ENCODE measurements around the gene DMBT1.

DMBT1 gene

DNA sequence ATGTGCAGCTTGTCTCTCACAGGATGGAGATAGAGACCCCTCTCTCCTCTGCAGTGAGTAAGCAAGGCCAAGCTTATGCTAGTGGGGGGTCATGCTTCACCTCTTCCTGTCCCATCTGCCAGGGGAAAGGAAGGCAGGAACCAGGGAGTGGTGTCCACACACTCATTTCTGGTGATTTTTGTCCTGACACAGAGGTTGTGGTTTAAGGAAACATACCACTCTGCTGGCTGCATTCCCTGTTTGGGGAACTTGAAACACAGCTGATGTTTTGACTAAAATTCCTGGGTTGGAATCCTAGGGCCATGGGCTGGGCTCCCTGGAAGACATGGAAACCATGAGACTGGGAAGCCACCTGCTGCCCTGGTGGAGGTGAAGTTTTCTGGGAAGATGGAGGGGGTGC, 117.7 kb downstream of the DMBT1 start:
- no peak for DNase-seq

GRCh38 chr10:122682522-122682921, 122.0 kb downstream of the DMBT1 start:
- no peak for DNase-seq

DNA sequence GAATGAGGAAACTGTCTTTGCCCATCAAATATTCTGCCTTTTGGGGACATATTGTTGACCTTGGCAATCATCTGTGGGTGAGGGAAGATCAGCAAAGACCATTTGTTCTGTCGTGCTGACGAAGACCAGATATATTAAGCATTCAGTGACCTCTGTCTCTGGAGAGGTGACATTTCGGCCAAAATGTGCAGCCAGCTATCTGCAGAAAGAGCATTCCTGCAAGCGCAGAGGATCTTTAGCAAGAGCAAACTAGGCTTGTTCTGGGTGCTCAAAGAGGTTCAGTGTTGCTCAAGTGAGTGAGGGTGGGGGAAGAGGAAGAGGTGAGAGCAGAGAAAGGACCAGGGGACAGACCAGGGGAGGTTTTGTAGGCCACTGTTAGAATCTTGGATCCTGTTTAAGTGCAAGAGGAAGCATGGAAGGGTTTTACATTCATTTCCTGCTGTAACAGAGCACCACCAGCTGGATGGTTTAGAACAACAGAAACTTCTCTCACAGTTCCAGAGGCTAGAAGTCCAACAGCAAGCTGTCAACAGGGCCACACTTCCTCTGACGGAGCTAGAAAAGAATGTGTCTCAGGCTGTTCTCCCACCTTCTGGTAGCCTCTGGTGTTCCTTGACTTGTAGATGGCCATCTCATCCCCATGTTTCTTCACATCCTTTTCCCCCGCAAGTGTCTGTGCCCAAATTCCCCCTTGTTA, 127.9 kb downstream of the DMBT1 start:
- DNase-seq = peak; percentile 33

DNA sequence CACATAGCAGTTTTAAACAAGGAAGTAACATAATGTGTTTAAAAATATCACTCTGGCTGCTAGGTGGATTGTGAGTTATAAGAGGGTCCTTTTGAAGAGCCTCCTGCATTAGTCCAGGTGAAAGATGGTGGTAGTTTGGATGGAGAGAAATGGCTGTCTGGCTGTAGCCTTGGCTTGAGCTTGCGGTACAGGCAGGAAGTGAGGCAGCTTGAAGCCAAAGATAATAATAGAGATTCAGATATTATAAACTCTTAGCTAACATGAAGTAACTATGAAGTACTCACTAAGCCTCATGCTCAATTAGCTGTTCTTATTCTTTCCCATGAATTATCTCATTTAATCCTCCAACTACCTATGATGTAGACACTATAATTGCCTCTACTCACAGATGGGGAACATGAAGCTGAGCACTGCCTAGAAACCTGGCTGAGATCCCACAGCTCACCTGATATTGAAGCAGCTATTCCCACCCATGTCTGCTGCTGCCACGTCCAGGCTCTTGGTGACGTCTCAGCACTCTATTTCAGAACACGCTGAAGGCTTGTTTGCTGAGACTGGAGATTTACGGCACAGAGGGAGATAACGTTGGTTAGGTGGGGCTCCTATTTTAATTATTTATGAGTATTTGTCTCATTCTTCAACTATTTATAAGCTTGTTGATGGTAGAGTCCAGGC, 128.7 kb downstream of the DMBT1 start:
- DNase-seq = no peak

DNA sequence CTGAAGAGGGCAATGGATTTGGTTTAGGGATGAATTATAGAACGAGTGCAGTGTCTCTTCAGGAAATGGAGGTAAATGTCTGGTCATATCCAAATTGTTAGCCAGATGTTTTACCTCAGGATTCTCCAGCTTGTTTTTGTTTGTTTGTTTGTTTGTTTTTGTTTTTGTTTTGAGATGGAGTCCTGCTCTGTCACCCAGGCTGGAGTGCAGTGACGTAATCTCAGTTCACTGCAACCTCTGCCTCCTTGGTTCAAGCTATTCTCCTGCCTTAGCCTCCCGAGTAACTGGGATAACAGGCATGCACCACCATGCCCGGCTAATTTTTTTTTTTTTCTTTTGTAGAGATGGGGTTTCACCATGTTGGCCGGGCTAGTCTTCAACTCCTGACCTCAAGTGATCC, 132.2 kb downstream of the DMBT1 start:
- no peak for DNase-seq

All from HCEC 1CT (cell line).